Activated CD4-positive, alpha-beta T cell treated with anti-CD3 and anti-CD28 coated beads, Interleukin-2, amount 50 U/mL, for 1 hour (primary cell): ENCODE data around the gene EGFR.
"Not testable (repeated sequence)": the region's sequence is repeated elsewhere in the genome, so short reads cannot be mapped to it uniquely, and the experiment has no call there.

Source experiments
- DNase-seq: peaks from one replicate; pipeline ENCODE4 v3.0.0-alpha.2; 2020

The EGFR gene

GRCh38 chr7:55016061-55016745 lies 2.6 kb upstream of the EGFR start:
- no peak for DNase-seq

GRCh38 chr7:55016746-55017090 lies 2.1 kb upstream of the EGFR start:
- no peak for DNase-seq

GRCh38 chr7:55017841-55018240 lies 976 bp upstream of the EGFR start:
- no peak for DNase-seq

GRCh38 chr7:55019191-55019690 lies 424 bp downstream of the EGFR start:
- no peak for DNase-seq

GRCh38 chr7:55019691-55020465 lies 1.1 kb downstream of the EGFR start:
- DNase-seq: no peak

GRCh38 chr7:55020466-55020871 lies 1.7 kb downstream of the EGFR start:
- DNase-seq: no peak

GRCh38 chr7:55021053-55021452 lies 2.2 kb downstream of the EGFR start:
- DNase-seq: no peak

GRCh38 chr7:55022002-55022985 lies 3.5 kb downstream of the EGFR start:
- DNase-seq: no peak

- DNase-seq: no peak
These were observed 5.2 kb downstream of the EGFR start for GRCh38 chr7:55023841-55024505.

GRCh38 chr7:55024776-55025175 lies 6.0 kb downstream of the EGFR start:
- no peak for DNase-seq

GRCh38 chr7:55026086-55026790 lies 7.4 kb downstream of the EGFR start:
- DNase-seq: no peak

GRCh38 chr7:55026867-55027490 lies 8.2 kb downstream of the EGFR start:
- DNase-seq: no peak

- no peak for DNase-seq
These were observed 9.2 kb downstream of the EGFR start for GRCh38 chr7:55028011-55028410.

- no peak for DNase-seq
These were observed 11.5 kb downstream of the EGFR start for GRCh38 chr7:55030314-55030713.

- no peak for DNase-seq
These were observed 12.3 kb downstream of the EGFR start for GRCh38 chr7:55031075-55031474.

- DNase-seq: no peak
These were observed 13.4 kb downstream of the EGFR start for GRCh38 chr7:55032069-55032699.

- DNase-seq: no peak
These were observed 14.5 kb downstream of the EGFR start for GRCh38 chr7:55033236-55033846.

- no peak for DNase-seq
These were observed 16.0 kb downstream of the EGFR start for GRCh38 chr7:55034776-55035175.

- DNase-seq: not testable (repeated sequence)
These were observed 16.6 kb downstream of the EGFR start for GRCh38 chr7:55035410-55035809.

GRCh38 chr7:55036950-55037736 lies 18.3 kb downstream of the EGFR start:
- DNase-seq: no peak
